ENCODE data around the gene ALOX12.
A peak's percentile ranks its signal among the peaks of the same experiment; 100 is the strongest.

Gene ALOX12

GRCh38 chr17:7022781-7023571, 27.1 kb downstream of the ALOX12 start, which contains the start of gene BCL6B:
TSS of gene BCL6B (plus strand) at chr17:7023050. CDS start at chr17:7023672, 622 bp downstream.
- Histone ChIP-seq H3K27ac (peak within 1 kb of the TSS; percentile 21 to 85), H3K4me3 (peak within 1 kb of the TSS; percentile 51)
- no peak for DNase-seq (ENCODE audit: low spot score)
- TF ChIP-seq CTCF (IDR thresholded peaks at IDR 0.05): no peak

- Histone ChIP-seq H3K4me3 (peak overlapping the region; percentile 51), H3K27ac (peak overlapping the region; percentile 21 to 85)
- TF ChIP-seq CTCF (IDR thresholded peaks at IDR 0.05): no peak
- DNase-seq (ENCODE audit: low spot score): peak; percentile 96
Observed at GRCh38 chr17:7023576-7024401, 27.9 kb downstream of the ALOX12 start.

GRCh38 chr17:7024402-7024785, 28.5 kb downstream of the ALOX12 start:
- DNase-seq (ENCODE audit: low spot score): no peak
- H3K27ac ChIP-seq: peak overlapping the region in 1 of 2 donors; percentile 47
- TF ChIP-seq CTCF (IDR thresholded peaks at IDR 0.05): no peak
- H3K4me3 ChIP-seq: peak overlapping the region; percentile 23

- Histone ChIP-seq H3K4me3 (no peak overlapping the region), H3K27ac (no peak overlapping the region)
- no peak for DNase-seq (ENCODE audit: low spot score)
- TF ChIP-seq CTCF (IDR thresholded peaks at IDR 0.05): no peak
Observed at GRCh38 chr17:7025245-7025644, 29.4 kb downstream of the ALOX12 start.

- no peak for TF ChIP-seq CTCF (IDR thresholded peaks at IDR 0.05)
- Histone ChIP-seq H3K27ac (peak overlapping the region in 1 of 2 donors; percentile 36), H3K4me3 (no peak overlapping the region)
- DNase-seq (ENCODE audit: low spot score): no peak
Observed at GRCh38 chr17:7026471-7027115, 30.7 kb downstream of the ALOX12 start.

- Histone ChIP-seq H3K4me3 (no peak overlapping the region), H3K27ac (peak overlapping the region in 1 of 2 donors; percentile 36)
- no peak for DNase-seq (ENCODE audit: low spot score)
- no peak for TF ChIP-seq CTCF (IDR thresholded peaks at IDR 0.05)
Observed at GRCh38 chr17:7027335-7027734, 31.5 kb downstream of the ALOX12 start.
